ENCODE data around the gene OMA1. TPM values are rescaled to one million over a fixed set of nuclear protein-coding genes. Genes with fewer than 3 reads are reported as not detected.
A peak's percentile ranks its signal among the peaks of the same experiment; 100 is the strongest.

The OMA1 gene
- total RNA-seq, 2 donors from 2014 or later: 20.1 to 22.4 TPM

GRCh38 chr1:58440696-58441095, 105.8 kb downstream of the OMA1 start:
- ATAC-seq: no peak
- intact Hi-C loops (cut with DNase I): no loop called here

GRCh38 chr1:58439946-58440345, 106.6 kb downstream of the OMA1 start:
- intact Hi-C loops (cut with DNase I): no loop called here
- DNase-seq: no peak

More at GRCh38 chr1:58440696-58441095, 105.8 kb downstream of the OMA1 start:
- DNase-seq: no peak

DNA sequence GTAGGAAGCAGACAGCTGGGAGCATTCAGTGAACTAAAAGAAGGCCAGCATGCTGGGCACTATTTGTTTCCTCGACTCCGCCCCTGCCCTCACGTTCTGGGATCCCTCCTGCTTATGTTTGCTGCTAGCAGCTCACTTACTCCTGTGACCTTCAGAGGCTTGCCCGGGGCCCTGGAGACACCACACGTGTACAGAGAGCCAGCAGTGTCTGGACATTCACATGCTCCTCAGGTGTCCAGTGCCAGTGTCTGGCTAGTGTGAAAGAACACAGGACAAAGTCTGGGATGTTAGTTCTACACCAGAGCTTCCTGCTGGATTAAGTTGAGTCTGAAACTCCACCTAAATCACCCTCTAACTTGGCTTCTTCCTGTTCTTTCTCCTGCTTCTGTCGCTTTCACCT, 108.1 kb downstream of the OMA1 start:
- DNase-seq (no peak), ATAC-seq (no peak)
- intact Hi-C loops (cut with DNase I): no loop called here

More at GRCh38 chr1:58439946-58440345, 106.6 kb downstream of the OMA1 start:
- ATAC-seq: peak in 1 of 2 donors; percentile 26

- intact Hi-C loops (cut with DNase I): no loop called here
- DNase-seq (no peak), ATAC-seq (no peak)
Measured at GRCh38 chr1:58437623-58438022, 108.9 kb downstream of the OMA1 start.

DNA sequence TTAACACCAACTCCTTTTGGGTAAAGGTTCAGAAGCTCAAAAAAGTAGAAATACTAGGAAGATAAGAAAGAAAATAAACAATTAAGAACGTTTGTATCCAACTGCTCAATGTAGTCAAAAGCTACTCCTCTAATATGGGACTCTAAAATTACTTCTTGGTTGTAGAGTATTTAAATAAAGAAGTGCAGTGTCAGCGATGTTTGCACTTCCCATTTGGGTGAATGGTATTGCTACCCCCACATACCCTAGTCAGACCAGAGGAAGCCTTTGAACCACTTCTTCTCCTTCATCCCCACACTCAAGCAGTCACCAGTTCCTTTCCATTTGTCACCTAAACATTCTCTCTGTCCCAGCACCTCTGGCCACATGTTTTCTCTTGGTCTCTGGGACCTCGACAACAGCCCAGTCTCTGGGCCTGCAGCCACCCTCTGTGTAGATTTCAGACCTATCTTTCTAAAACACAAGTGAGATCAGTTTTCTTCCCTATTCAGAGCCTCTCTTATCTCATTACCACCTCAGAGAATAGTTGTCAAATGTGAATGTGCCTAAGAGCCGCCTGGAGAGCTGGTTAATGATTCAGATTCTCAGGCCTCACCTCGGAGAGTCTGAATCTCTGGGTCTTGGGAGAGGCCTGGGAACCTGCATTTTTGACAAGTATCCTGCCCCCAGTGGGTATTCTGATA, 109.8 kb downstream of the OMA1 start:
- intact Hi-C loops (cut with DNase I): no loop called here
- ATAC-seq: no peak
- no peak for DNase-seq

- no peak for ATAC-seq
Measured at GRCh38 chr1:58435376-58435775, 111.2 kb downstream of the OMA1 start.

GRCh38 chr1:58434607-58435006, 111.9 kb downstream of the OMA1 start:
- ATAC-seq: no peak
- intact Hi-C loops (cut with DNase I): no loop called here
- DNase-seq: no peak

More at GRCh38 chr1:58435376-58435775, 111.2 kb downstream of the OMA1 start:
- intact Hi-C loops (cut with DNase I): no loop called here
- no peak for DNase-seq

DNA sequence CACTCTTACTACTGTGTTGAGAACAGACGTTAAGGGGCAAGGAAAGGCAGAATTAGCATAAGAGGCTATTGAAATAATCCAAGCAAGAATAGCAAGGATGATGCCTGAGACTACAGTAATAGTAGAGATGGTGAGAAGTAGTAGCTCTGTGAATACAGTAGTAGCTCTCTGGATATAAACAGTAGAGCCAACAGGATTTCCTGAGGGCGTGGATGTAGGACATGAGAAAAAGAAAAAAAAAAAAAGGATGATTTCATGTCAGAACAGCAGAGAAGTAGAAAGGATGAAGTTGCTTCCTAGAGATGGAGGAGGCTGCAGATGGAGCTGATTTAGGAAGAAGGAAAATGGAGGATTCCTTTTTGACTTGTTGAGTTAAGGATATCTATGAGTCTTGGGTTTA, 112.3 kb downstream of the OMA1 start:
- intact Hi-C loops (cut with DNase I): no loop called here
- DNase-seq (no peak), ATAC-seq (no peak)

GRCh38 chr1:58432851-58433668, 113.5 kb downstream of the OMA1 start:
- intact Hi-C loops (cut with DNase I): no loop called here
- ATAC-seq: peak in 1 of 2 donors; percentile 8
- no peak for DNase-seq

DNA sequence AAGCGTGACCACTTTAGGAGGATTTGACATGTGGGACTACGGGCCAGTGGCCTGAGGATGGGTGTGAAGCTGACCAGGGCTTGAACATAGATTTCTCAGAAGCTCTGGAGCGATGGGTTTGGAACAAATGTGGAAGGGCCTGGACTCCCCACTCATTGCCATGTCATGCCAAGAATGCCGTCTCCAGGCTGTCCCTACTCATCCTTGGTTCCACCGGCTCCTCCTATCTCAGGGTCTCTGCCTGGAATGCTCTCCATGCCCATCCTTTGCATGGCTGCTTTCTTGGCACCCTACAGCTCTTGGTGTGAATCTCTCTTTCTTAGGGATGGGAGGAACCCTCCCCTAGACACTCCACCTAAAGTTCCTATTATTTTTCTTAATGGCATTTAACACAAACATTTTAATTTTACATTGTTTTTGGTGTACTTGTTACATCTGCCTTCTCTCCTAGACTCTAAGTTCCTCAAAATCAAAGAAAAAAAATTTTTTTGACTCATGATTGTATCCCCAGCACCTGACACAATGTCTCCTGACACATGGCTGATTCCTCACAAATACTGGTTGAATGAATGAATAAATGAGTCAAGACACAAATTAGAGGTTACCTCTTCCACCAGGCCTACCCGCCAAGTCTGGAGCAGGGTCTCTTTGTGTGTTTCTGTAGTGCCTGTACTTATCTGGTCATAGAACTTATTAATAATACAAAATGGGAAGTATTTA, 114.5 kb downstream of the OMA1 start:
- intact Hi-C loops (cut with DNase I): no loop called here
- ATAC-seq (no peak), DNase-seq (no peak)

Other genes starting within 250 kb of the OMA1 start
- under 1 TPM; 0.44 to 0.81 TPM for gene TACSTD2, start 30.5 kb upstream of the OMA1 start, total RNA-seq
- gene MYSM1, start 153.3 kb upstream of the OMA1 start, total RNA-seq: 10 to 100 TPM; 19.0 to 28.5 TPM
- 10 to 100 TPM; 67.6 to 78.0 TPM for gene JUN, start 237.3 kb upstream of the OMA1 start, total RNA-seq

All from left cardiac atrium (tissue), 4 donors.